Stimulated activated naive CD8-positive, alpha-beta T cell treated with anti-CD3 and anti-CD28 coated beads, Interleukin-15, Interleukin-2, amounts not matched to agents 100 ng/mL and 50 ng/mL, for 24 hours (primary cell): ENCODE measurements around the gene GAREM1.

Experiments
- H3K27ac Mint-ChIP-seq: one replicate; pipeline ENCODE4 v1.8.0; 2021; ENCODE audit warnings: mild to moderate bottlenecking, mixed read lengths
- H3K27me3 Mint-ChIP-seq: one replicate; pipeline ENCODE4 v1.8.0; 2021; ENCODE audit warnings: mixed read lengths
- H3K36me3 Mint-ChIP-seq: one replicate; pipeline ENCODE4 v1.8.0; 2021; ENCODE audit warnings: low read depth, mixed read lengths
- H3K4me1 Mint-ChIP-seq: one replicate; pipeline ENCODE4 v1.8.0; 2021; ENCODE audit warnings: low read depth, mixed read lengths
- H3K4me3 Mint-ChIP-seq: one replicate; pipeline ENCODE4 v1.8.0; 2021; ENCODE audit warnings: mild to moderate bottlenecking, mixed read lengths
- H3K9me3 Mint-ChIP-seq: one replicate; pipeline ENCODE4 v1.8.0; 2021; ENCODE audit warnings: mixed read lengths

The GAREM1 gene

DNA sequence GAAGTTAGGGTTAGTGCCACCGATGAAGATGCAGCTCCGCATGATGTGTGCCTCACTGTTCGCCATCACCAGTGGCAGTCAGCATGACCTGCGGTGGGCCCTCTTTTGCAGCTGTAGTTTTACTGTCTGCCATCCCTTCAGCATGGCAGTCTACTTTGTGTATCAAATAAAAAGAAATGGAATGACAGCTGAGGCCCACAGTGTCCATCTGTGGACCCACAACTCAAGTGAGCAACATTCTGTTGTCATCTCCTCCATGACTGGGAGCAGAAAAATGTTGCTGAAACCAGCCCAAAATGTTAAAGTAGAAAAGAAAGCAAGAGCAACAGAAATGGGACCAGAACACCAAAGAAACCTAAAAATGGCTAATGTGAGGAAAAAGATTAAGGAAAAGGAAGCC is 152.1 kb downstream of the GAREM1 start:
- Mint-ChIP-seq H3K9me3 (no peaks in the 10 kb centered on the region), H3K36me3 (no peaks in the 10 kb centered on the region), H3K4me3 (no peak overlapping the region)

GRCh38 chr18:32317651-32318050 is 153.0 kb downstream of the GAREM1 start:
- no peak overlapping the region for H3K4me3 Mint-ChIP-seq
- H3K9me3 Mint-ChIP-seq, result no peaks in the 10 kb centered on the region
- H3K4me1 Mint-ChIP-seq, result no peaks in the 10 kb centered on the region
- no peaks in the 10 kb centered on the region for H3K36me3 Mint-ChIP-seq
- peaks cover 7% of the 10 kb centered on the region for H3K27me3 Mint-ChIP-seq
- H3K27ac Mint-ChIP-seq, result no peak overlapping the region

More for the DNA sequence above, 152.1 kb downstream of the GAREM1 start:
- H3K27ac Mint-ChIP-seq, result no peak overlapping the region
- no peaks in the 10 kb centered on the region for H3K4me1 Mint-ChIP-seq
- H3K27me3 Mint-ChIP-seq, result peaks cover 7% of the 10 kb centered on the region

DNA sequence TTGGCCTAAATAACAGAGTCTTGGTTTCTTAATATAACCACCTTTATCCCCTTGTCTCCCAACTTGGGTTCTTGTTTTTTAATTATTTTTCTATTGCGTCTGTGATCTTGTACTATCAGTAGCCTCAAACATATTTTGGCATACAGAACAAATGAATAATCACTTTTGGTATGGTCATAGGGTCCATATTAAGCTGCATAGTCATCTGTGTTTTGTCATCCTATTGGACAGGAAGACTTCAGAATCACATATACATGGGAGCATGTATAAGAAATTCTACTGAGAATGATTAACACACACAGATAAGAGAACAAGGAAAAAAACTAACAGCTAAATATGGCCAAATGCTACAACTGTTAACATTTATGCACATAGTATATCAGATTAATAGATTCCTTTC is 154.8 kb downstream of the GAREM1 start:
- peaks cover 7% of the 10 kb centered on the region for H3K27me3 Mint-ChIP-seq
- H3K36me3 Mint-ChIP-seq, result no peaks in the 10 kb centered on the region
- no peaks in the 10 kb centered on the region for H3K4me1 Mint-ChIP-seq
- no peak overlapping the region for H3K27ac Mint-ChIP-seq
- no peaks in the 10 kb centered on the region for H3K9me3 Mint-ChIP-seq
- H3K4me3 Mint-ChIP-seq, result no peak overlapping the region

DNA sequence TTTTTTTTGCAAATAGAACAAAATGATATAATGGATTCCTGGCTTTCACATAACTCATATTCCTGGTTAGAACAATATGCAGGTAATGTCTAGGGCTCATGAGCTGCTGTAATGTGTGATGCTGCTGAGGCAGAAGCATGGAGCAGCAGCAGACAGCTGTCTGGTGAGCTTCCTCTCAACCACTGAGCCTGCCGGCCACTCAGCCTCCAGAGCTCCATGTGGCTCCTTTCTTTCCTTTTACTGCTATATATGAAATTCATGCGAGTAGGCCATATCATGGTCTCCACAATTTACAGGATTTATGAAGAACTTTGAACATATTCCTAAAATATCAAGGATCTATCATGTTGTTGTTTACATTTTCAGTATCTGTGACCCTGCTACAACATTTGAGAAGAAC is 159.9 kb downstream of the GAREM1 start:
- no peak overlapping the region for H3K27ac Mint-ChIP-seq
- no peaks in the 10 kb centered on the region for H3K36me3 Mint-ChIP-seq
- H3K9me3 Mint-ChIP-seq, result no peaks in the 10 kb centered on the region
- H3K4me3 Mint-ChIP-seq, result no peak overlapping the region
- H3K27me3 Mint-ChIP-seq, result peaks cover 3% of the 10 kb centered on the region
- H3K4me1 Mint-ChIP-seq, result no peaks in the 10 kb centered on the region

DNA sequence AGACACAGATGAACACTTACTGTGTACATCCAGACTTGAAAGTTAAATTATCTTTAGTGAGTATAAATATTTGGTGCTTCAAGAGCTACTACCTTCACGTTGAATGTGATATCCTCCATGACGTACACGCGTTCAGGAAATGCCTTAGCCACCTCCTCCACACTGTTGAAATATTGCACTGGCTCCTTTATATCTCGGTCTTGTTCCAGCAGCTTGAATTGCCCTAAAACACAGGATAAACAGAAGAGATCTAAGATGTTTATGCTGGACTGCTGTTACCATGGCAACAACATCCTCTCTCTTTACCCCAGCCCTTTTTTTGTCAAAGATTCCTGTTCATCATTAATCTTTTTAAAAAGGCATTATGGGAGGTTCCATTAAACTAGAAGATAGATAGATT is 160.6 kb downstream of the GAREM1 start:
- H3K4me1 Mint-ChIP-seq, result no peaks in the 10 kb centered on the region
- H3K36me3 Mint-ChIP-seq, result no peaks in the 10 kb centered on the region

DNA sequence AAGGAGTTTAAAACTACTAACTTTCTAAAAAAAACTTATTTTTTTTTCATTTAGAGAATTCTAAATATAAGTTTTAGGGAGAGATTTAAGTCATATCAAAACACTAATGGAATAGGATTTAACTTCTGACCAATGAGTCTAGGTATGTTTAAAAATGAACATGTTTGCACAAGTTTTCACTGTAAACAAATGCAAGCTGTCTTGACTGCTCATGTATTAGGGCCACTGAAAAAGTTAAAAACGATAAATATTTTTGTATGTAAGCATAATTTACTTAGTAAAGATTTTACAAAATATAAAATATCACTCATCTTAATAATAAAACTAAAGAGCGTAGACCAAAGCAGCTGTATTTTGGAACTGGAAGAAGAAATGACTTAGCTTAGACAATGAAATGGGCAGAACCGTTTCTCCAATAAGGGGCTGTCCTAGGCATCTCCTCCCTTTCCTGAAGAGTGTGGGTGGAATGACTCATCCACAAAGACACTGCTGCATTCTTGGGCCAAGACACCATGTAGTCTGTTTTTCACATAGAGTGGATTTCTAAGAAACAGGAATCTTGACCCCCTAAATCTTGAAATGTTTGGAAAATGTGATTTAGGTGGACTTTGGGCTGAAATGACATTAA is 162.1 kb downstream of the GAREM1 start:
- H3K4me1 Mint-ChIP-seq, result no peaks in the 10 kb centered on the region
- no peak overlapping the region for H3K4me3 Mint-ChIP-seq
- no peaks in the 10 kb centered on the region for H3K9me3 Mint-ChIP-seq
- H3K27ac Mint-ChIP-seq, result no peak overlapping the region
- H3K27me3 Mint-ChIP-seq, result peaks cover 6% of the 10 kb centered on the region
- H3K36me3 Mint-ChIP-seq, result no peaks in the 10 kb centered on the region

More for the DNA sequence above, 160.6 kb downstream of the GAREM1 start:
- no peaks in the 10 kb centered on the region for H3K9me3 Mint-ChIP-seq
- H3K27ac Mint-ChIP-seq, result no peak overlapping the region
- H3K27me3 Mint-ChIP-seq, result peaks cover 4% of the 10 kb centered on the region
- no peak overlapping the region for H3K4me3 Mint-ChIP-seq

- H3K27me3 Mint-ChIP-seq, result peaks cover 6% of the 10 kb centered on the region
- no peaks in the 10 kb centered on the region for H3K9me3 Mint-ChIP-seq
- no peak overlapping the region for H3K27ac Mint-ChIP-seq
- no peak overlapping the region for H3K4me3 Mint-ChIP-seq
- no peaks in the 10 kb centered on the region for H3K4me1 Mint-ChIP-seq
- H3K36me3 Mint-ChIP-seq, result no peaks in the 10 kb centered on the region
Measured at GRCh38 chr18:32303400-32303799, 167.3 kb downstream of the GAREM1 start.

GRCh38 chr18:32302806-32303205 is 167.9 kb downstream of the GAREM1 start:
- no peaks in the 10 kb centered on the region for H3K4me1 Mint-ChIP-seq

DNA sequence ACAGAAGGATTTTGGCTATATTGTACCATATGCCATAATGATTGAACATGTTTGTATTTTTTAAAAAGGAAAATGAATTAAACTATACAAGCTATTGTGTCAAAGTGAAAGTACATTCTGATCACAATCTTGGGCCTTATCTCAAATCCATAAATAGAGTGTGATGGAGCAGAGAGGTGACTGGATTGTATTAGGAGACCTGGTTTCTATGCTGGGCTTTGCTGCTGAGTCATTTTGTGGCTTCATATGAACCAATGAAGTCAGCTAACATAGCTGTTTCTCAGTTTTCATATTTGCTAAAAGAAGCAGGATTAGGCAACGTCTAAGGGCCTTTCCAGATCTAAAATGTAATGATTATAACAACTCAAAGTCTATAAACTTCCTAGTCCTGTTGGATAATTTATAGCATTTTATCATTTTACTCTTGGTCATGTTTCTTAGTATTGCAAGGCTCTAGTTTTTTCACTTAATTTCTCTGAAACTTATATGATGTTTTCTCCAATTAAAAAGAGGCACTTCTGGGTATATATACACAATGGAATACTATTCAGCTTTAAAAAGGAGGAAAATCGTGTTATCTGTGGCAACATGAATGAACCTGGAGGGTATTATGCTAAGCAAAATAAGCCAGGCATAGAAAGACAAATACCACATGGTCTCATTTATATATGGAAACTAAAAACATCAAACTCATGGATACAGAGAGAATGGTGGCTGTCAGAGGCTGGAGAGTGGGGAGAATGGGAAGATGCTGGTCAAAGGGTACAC is 168.5 kb downstream of the GAREM1 start:
- H3K4me3 Mint-ChIP-seq, result no peak overlapping the region
- no peak overlapping the region for H3K27ac Mint-ChIP-seq
- no peaks in the 10 kb centered on the region for H3K4me1 Mint-ChIP-seq
- no peaks in the 10 kb centered on the region for H3K36me3 Mint-ChIP-seq
- peaks cover 10% of the 10 kb centered on the region for H3K27me3 Mint-ChIP-seq
- H3K9me3 Mint-ChIP-seq, result no peaks in the 10 kb centered on the region

More at GRCh38 chr18:32302806-32303205, 167.9 kb downstream of the GAREM1 start:
- Mint-ChIP-seq H3K27ac (no peak overlapping the region), H3K9me3 (no peaks in the 10 kb centered on the region), H3K36me3 (no peaks in the 10 kb centered on the region), H3K27me3 (peaks cover 6% of the 10 kb centered on the region), H3K4me3 (no peak overlapping the region)

- peaks cover 13% of the 10 kb centered on the region for H3K27me3 Mint-ChIP-seq
- no peaks in the 10 kb centered on the region for H3K4me1 Mint-ChIP-seq
- H3K9me3 Mint-ChIP-seq, result no peaks in the 10 kb centered on the region
- H3K4me3 Mint-ChIP-seq, result no peak overlapping the region
- no peaks in the 10 kb centered on the region for H3K36me3 Mint-ChIP-seq
- H3K27ac Mint-ChIP-seq, result no peak overlapping the region
Measured at GRCh38 chr18:32301361-32301760, 169.3 kb downstream of the GAREM1 start.

DNA sequence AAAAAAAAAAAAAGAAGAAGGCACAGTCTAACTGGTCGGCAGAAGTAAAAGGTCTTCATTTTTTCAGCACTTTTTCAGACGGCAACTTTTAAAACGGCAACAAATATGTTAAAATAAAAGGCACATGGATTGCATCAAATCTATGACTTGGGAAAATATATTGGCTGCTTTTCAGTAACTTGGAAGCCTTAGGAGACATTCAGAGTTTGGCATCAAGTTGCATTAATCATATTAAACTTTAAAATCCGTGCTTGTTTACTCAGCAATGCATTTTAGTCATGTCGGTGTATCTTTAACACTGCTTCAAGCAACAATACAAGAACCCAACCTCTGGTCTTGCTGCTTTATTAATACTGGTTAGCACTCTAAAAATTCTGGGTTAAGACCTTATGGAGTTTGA is 169.8 kb downstream of the GAREM1 start:
- Mint-ChIP-seq H3K27me3 (peaks cover 13% of the 10 kb centered on the region), H3K4me1 (no peaks in the 10 kb centered on the region), H3K4me3 (no peak overlapping the region), H3K9me3 (no peaks in the 10 kb centered on the region), H3K27ac (no peak overlapping the region), H3K36me3 (no peaks in the 10 kb centered on the region)

DNA sequence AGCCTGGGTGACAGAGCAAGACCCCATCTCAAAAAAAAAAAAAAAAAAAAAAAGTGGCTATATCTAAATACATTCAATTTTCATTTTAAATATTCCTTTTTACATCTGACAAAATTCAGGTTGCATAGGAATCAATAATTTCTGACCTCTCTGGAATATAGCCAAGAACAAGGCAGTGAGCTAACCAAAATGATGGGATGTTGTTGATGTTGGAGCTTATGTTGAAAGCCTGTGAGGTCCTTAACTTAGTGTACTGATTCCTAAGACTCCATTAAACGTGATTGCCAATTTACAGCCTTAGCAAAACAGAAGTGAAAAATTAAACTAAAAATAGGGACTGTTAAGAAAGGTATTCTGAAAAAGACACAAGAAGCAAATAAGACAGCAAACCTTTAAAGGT is 171.2 kb downstream of the GAREM1 start:
- Mint-ChIP-seq H3K36me3 (no peaks in the 10 kb centered on the region), H3K27ac (no peak overlapping the region), H3K9me3 (no peaks in the 10 kb centered on the region), H3K4me3 (no peak overlapping the region), H3K4me1 (no peaks in the 10 kb centered on the region), H3K27me3 (peaks cover 10% of the 10 kb centered on the region)

DNA sequence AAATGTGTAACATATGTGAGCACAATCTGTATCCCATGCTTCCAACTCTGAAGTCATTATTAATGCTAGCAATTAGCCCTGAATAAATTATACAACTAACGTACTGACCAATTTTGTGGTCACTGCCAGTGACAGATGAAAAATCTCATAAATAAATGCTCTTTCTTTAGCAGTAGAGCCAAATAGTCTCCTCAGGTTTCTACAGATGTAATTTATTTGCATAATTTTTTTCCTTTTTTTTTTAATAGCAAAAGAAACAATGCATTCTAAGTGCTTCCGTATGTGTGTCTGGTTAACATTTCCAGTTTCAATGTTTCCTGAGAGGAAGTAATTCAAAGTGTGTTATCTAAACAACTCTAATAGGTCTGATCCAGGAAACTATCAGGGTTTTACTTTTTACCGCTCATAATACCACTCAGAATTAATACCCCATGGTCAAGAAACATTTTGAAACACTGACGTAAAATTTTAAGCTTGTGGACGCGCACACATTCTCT is 172.5 kb downstream of the GAREM1 start:
- Mint-ChIP-seq H3K36me3 (no peaks in the 10 kb centered on the region), H3K4me1 (no peaks in the 10 kb centered on the region), H3K9me3 (no peaks in the 10 kb centered on the region), H3K27me3 (peaks cover 15% of the 10 kb centered on the region), H3K4me3 (no peak overlapping the region), H3K27ac (no peak overlapping the region)

- Mint-ChIP-seq H3K4me1 (no peaks in the 10 kb centered on the region), H3K9me3 (no peaks in the 10 kb centered on the region), H3K27me3 (peaks cover 15% of the 10 kb centered on the region), H3K36me3 (no peaks in the 10 kb centered on the region), H3K4me3 (no peak overlapping the region), H3K27ac (no peak overlapping the region)
Measured at GRCh38 chr18:32297579-32298170, 173.0 kb downstream of the GAREM1 start.

DNA sequence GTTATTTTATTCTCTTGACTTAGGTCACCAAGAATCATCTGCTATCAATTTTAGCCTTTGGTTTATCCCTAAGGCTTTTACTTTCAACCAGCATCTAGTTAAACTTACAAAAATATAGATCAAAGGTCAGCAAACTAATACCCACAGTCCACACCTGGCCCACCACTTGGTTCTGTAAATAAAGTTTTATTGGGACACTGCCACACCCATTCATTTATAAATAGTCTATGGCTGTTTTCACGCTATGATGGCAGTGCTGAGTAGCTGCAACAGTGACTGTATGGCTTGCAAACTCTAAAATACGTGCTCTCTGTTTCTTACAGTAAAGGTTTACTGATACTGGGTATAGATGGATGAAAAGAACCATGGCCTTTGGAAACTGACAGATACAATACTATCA is 173.8 kb downstream of the GAREM1 start:
- Mint-ChIP-seq H3K36me3 (no peaks in the 10 kb centered on the region), H3K9me3 (no peaks in the 10 kb centered on the region), H3K27ac (no peak overlapping the region), H3K4me3 (no peak overlapping the region), H3K27me3 (peaks cover 17% of the 10 kb centered on the region), H3K4me1 (no peaks in the 10 kb centered on the region)
